HG02885 (cell line): ENCODE measurements around the gene CCDC187.
"Not testable (repeated sequence)": the region's sequence is repeated elsewhere in the genome, so short reads cannot be mapped to it uniquely, and the experiment has no call there.

Experiments used
- ATAC-seq: cut with Tn5 transposase; IDR thresholded peaks from one replicate; pipeline ENCODE4 v1.9.1; 2021; ENCODE audit warnings: mild to moderate bottlenecking; ENCODE audit not compliant: unreplicated experiment, poor library complexity

CCDC187 gene

DNA sequence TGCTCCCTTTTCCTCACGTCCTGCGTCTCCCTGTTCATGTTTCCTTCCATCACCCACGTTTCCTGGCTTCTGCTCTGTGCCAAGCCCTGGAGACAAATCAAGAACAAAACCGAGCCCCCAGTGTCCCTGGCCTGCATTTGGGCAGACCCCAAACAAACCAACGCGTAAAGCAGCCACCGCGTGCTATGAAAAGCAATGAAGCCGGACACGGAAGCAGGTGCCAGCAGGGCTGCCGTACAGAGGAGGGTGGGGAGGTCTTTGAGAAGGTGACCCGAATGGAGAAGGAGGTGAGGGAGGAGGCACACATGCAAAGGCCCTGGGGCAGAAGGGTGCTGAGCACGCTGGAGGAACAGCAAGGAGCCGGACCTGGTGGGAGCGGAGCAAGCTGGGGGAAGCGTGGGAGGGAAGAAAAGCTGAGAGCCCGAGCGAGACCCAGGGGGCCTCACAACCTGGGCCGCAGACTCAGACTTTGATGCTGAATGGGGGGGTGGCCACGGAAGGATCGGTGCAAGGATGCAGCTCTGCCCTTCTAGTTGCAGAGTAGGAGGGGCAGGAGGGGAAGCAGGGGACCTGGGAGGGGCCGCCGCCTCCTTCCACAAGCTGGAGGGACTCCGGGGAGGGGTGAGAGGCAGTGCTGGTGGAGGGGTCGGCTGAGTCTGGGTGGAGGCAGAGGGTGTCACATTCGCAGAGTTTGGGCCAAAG lies 56.9 kb downstream of the CCDC187 start:
- no peak for ATAC-seq

DNA sequence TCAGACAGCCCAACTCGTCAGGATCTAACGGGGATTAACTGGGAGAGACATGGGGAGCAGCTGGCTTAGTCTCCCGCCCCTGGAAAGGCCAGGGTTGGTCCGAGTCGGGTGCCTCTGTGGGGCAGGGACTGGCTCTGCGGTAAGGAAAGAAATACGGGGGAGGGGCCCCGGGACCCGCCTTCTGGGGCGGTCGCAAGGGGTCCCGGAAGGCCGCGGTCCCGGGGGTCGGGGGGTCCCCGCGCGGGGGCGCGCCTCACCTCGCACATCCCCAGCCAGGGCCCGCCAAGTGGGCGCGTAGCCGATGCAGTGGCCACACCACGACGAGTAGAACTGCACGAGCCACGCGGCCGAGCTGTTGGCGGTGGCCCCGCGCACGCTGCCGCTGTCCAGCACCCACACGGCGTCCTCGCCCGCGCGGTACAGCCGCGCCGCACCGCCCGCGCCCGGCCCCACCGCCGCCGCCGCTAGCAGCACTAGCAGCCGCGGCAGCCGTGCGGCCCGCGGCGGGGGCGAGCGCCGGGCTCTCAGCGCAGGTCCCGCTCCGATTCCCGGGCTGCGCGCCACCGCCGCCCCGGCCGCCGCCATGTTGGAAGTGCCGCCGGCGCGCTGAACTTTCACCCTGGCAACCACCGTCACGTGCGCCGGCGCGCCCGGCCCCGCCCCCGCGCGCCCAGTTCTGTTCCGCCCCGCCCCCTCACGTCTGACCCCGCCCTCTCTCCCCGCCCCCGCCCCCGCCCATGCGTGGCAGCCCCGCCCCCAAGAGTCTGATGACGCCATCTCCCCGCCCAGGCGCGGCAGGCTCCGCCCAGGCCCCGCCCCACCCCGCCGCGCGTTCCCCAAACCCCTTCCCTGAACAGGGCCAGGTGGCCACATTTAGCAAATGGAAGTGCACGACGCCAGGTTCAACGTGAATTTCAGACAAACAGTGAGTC lies 58.4 kb downstream of the CCDC187 start, which contains the start of gene QSOX2:
TSS of gene QSOX2 (minus strand) at position 594 of the 932 bp plus-strand sequence. CDS start at position 585, 9 bp downstream.
- ATAC-seq, result peak; percentile 69

DNA sequence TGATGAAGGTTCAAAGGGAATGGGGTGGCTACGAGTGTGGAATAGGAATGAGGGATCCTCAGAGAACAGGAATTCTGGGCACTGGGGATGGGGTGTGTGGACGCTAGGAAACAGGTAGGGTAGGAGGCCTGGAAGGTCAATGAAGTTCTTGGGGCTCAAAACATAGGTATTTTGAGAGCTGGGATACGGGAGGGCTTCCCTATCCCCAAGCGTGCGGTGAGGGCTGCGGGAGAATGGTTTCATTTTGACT lies 59.0 kb downstream of the CCDC187 start:
- no peak for ATAC-seq

DNA sequence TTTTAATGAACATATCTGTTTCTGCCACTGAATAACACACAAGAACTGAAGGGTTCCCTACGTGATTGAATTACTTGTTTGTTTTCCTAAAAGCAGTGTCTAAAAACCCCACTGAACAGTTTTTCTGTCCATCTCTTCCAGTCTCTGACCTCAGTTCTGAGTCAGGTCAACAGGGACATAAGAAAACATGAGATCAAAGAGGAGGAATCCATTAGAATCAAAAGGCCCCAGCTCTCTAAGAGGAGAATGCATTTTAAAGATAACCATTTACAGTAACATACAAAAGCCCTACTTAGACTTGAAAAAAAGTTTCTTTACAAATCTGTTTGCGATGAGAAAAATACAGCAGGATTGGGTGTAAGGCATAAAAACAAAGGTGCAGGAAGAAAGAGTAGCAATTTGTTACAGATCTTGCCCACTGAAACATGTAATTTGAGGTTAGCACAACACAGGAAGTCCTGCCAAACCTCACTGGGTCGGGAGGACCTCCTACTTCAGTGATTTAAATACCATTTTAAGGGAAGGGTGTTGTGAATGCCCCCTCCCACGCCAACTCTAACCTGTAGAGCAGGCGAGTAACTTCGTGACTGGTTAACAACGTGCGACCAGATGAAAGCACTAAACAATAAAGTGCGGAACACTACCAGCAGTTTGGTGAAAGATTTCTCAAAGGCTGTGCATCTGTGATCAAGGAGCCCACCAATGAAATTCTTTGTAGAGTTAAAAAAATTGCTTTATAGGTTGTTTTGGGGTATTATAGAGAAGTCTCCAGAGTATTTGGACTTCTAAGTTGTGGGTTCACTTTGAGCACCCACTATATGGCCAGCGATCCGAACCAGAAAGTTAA lies 59.5 kb downstream of the CCDC187 start:
- ATAC-seq, result peak; percentile 38

DNA sequence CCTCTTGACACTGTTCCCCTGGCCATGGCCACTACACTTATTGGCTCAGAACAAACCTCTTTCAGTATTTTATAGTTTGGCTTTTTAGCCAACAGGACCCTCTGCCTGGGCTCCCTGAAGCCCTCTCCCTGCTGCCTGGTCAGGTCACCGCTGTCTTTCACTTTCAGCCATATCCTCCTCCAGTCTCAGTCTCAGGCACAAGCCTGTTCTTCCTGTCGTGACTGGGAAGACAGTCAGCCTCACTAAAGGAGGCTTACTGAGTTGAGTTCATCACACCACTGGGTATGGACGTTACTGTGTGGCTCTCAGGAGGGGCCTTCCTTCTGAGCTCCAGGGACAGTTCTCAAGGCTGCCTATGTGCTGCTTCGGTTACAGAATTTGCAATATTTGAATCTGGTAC lies 60.3 kb downstream of the CCDC187 start:
- no peak for ATAC-seq

DNA sequence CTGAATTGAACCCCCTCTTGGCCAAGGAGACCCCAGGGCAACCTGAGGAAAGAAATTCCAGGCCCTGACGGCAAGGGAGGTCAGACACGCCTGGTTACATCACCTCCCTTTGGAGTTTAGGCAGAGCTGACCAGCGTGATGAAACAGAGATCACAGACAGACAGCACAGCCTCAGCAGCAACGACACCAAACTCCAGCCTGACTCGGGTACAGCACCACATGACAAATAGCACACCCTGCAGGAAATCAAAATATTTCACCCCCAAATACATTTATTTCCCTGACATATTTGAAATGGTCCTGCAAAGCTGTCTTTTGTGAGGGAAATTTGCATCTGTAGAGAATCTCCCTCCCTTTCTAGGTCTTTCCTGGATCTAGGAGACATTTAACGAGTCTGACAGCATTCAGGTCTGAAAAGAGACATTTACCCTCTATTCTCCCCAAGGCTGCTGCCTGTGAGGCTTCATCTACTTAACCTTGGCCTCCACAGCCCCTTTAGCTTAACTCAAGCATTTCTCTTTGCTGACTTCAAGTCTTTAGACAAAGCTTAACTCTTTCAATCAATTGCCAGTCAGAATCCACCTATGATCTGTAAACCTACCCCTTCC lies 60.9 kb downstream of the CCDC187 start:
- no peak for ATAC-seq

DNA sequence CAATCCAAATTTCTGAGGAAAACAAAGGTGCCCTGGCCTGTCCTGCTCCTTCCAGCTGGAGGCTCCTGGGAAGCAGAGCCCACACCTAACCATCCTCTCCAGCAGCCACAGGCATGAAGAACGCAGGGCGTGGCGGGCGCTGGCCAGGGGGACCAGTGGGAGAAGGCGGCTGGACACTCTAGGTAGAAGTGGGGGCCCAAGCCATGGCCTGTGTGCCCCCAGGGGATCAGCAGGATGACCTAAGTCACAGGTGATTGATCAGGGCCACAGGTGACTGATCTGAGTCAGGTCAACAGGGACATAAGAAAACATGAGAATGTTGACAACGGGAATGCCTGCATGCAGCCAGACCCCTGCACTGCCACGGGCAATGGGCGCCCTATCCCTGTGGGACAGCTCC lies 61.6 kb downstream of the CCDC187 start:
- no peak for ATAC-seq

DNA sequence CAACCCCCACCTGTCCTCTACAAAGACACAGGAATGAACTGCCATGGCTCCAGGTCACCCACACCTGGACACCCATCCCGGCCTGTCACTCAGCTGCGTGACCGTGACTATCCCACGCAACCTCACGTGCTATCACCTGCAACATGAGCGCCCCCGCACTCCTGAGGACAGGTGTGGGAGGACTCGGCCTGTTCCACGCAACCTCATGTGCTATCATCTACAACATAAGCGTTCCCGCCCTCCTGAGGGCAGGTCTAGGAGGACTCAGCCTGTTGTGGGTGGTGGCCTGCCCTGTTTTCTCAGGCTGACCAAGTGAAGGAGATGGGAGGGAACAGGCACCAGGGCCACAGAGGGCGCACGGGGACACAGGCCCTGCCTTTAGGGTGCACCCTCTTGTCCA lies 62.4 kb downstream of the CCDC187 start:
- ATAC-seq, result no peak

DNA sequence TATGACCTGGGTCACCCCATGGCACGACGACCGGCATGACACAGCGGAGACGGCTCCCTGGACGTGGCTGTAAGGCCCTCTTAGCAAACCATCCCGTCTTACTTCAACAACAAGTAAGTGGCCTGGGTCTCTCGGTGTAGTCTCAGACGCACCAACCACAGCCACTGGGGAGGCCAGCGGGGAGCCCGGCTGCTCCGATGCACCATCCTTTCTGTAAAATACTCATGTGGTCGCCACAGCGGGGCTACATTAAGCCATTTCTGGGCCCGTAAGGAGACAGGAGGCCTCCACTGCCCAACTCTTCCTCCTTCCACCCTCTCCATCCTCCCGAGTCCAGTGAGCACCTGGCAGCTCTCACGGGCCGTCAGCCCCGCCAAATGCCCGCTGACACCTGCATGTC lies 63.0 kb downstream of the CCDC187 start:
- no peak for ATAC-seq

DNA sequence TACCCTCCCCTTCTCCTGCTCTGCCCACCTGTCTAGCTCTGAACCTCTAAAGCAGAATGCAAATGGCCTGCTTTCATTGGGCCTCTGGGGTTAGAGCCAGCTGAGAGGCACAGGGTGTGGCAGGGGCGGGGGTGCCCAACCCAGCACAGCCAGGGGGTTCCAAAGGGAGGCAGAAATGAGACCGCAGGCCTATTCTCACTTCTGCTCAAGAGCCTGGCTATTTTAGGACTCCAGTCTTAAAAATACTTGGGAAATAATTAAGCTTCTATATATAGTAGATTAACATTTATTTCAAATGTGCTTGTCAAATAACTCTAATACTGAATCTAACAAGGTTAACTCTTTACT lies 63.9 kb downstream of the CCDC187 start:
- ATAC-seq, result no peak

DNA sequence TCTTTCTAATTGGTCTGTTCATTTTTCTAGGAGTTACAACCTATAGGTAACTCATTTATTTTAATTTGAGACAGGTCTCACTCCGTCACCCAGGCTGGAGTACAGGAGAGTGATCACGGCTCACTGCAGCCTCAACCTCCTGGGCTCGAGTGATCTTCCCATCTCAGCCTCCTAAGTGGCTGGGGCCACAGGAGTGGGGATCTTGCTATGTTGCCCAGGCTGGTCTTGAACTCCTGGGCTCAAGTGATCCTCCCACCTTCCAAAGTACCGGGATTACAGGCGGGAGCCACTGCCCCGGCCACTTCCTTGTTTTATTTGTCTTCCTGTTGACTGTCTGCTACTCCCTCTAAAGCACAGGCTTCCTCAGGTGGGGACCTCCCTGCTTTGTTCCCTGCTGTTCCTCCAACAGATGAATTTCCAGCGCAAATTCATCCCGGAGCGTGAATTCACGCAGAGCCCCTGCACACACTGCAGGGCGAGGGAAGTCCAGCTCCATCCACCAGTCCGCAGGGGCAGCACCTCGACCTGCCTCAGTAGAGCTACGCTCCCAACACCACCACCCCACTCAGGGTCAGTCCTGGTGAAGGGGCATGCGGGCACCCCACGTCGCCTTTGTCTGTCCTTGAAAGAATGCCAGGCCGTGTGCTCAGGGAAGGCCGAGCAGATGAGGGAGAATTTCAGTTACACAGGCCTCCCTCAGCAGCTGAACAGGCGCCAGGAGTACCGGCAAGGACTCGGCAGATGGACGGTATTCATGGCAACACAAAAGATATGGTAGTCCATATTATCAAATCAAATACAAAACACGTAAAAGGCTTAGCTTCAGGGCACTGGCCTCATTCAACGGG lies 64.5 kb downstream of the CCDC187 start:
- no peak for ATAC-seq

DNA sequence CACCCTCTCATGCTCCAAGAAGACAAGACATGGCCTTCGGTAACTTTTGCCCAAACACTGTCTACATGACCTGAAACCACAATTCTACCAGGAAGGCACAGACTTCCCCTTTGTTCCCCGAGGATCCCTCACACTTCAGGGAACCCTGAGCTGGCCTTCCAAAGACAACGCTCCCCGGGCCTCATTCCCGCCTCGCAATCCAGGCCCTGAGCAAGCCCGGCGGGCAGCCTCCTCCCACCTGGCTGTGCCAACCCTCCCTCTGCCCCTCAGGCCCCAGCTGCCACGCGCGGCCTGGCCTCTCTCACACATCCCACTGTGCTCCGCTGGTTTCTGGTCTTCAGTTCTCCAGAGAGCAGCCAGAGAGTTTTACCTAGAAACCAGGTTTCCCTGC lies 65.6 kb downstream of the CCDC187 start:
- no peak for ATAC-seq

DNA sequence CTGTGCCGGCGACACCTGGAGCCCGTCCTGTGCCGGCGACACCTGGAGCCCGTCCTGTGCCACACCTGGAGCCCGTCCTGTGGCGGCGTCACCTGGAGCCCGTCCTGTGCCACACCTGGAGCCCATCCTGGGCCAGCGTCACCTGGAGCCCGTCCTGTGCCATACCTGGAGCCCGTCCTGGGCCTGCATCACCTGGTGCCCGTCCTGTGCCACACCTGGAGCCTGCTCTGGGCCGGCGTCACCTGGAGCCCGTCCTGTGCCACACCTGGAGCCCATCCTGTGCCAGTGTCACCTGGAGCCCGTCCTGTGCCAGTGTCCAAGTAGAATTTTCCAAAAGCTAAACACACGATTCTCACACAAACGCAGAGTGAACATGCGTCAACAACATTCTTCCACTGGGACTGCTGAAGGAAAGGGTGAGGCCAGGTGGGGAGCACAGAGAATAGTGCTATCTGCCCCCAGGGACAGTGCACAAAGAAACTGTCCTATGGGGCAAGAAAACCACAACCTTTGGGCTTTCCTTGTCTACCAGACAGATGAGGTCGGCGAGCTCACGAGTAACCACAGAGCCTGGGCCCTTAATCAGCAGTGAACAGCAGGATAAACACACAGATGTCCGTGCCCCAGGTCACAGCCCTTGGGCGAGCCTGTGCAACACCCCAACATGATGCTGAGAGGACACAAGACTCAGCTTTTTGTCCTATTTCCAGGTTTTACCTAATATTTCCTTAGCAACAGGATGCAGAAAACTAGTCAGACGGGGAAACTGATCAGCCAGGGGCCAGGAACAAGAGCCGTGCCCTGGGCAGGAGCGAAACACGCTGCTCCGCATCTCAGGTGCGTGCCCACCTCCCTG lies 66.2 kb downstream of the CCDC187 start:
- no peak for ATAC-seq

DNA sequence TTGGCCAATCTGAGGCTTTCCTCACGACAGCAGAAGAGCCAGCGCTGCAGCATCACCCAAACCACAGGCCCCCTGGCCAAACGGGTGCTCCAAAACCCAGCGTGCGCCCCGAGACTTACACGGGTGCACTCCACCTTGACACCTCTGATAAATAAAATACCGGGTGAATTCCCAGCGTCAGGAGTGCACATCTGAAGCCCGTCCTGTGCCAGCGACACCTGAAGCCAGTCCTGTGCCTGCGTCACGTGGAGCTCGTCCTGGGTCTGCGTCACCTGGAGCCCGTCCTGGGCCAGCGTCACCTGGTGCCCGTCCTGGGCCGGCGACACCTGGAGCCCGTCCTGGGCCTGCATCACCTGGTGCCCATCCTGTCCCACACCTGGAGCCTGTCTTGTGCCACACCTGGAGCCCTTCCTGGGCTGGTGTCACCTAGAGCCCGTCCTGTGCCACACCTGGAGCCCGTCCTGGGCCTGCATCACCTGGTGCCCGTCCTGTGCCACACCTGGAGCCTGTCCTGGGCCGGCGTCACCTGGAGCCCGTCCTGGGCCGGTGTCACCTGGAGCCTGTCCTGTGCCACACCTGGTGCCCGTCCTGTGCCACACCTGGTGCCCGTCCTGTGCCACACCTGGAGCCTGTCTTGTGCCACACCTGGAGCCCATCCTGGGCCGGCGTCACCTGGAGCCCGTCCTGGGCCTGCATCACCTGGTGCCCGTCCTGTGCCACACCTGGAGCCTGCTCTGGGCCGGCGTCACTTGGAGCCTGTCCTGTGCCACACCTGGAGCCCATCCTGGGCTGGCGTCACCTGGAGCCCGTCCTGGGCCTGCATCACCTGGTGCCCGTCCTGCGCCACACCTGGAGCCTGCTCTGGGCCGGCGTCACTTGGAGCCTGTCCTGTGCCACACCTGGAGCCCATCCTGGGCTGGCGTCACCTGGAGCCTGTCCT lies 67.2 kb downstream of the CCDC187 start:
- ATAC-seq, result not testable (repeated sequence)

DNA sequence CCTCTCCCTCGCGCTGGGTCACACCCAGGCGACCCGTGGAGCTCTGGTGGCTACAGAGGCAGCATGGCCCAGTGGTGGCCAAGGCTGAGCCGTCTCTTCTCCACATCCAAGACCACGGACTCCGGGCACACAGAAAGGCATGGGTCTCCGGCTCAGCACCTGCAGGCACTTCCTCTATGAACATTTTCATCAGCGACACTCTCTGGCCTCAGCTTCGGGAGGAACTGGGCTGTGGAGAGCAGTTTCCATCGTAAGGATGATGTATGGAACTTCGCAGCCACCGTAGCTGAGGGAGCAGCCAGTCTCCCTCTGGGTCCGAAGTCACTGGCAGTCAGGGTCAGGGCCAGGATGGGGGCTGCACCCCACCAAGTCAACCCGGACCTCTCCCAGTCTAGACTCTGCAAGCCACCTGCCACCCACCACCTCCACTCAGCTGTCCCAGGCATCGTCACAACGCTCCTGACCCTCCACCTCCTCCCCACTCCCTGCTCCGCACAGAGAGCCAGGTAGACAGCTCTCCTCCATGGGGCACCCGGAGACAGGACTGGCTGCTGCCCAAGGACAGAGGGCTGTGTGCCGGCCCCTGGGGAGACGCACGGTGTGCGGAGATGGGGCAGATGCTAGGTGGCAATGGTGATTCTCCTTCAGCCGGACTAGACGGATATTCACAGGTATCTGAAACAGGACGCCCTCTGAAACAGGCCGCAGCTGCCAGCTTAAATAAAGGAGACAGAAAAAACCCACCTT lies 68.0 kb downstream of the CCDC187 start:
- ATAC-seq, result no peak

DNA sequence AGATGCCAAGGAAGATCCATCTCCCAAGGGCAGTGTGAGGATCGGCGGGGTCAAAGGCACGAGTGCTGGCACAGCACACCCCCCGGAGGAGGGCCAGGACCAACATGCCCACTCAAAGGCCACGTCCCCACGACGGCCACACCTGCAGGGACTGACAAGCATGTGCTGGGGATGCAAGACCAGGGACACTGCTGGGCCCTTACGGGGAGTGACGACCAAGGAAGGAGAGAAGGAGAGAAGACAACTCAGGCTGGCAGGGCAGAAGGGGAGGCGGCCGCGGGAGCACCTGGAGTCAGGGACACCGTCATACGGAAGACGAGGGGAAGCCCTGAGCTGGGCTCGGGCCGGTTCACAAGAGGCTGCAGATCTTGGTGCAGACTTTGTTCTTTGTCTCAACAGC lies 68.7 kb downstream of the CCDC187 start:
- ATAC-seq, result no peak

DNA sequence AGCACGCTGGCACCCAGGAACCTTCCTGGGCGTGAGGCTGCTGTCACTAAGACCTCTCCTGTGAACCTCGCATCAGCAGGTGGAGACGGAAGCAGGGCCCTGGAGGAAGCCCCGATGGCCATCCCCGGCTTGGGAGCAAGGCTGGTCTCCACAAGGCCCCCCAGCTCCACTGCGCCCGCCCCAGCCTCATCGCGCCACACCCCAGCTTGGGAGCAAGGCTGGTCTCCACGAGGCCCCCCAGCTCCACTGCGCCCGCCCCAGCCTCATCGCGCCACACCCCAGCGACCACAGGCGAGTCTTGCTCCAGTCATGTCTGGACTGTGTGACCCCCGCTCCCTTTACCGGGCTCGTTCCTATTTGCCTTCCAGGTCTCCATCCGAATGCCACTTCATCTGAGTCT lies 69.3 kb downstream of the CCDC187 start:
- ATAC-seq, result no peak
